Stimulated activated CD8-positive, alpha-beta memory T cell treated with anti-CD3 and anti-CD28 coated beads, Interleukin-7, amount 100 ng/mL, for 48 hours (primary cell): Measurements from ENCODE around the gene PI4K2B.
"Not testable (repeated sequence)": the region's sequence is repeated elsewhere in the genome, so short reads cannot be mapped to it uniquely, and the experiment has no call there.

ENCODE experiments used
- DNase-seq, 2 donors: peaks; one replicate each; pipeline ENCODE4 v3.0.0-alpha.2; 2020; ENCODE audit warnings: low read depth in 1 of 2; ENCODE audit errors: extremely low read depth in 1 of 2

The PI4K2B gene

DNA sequence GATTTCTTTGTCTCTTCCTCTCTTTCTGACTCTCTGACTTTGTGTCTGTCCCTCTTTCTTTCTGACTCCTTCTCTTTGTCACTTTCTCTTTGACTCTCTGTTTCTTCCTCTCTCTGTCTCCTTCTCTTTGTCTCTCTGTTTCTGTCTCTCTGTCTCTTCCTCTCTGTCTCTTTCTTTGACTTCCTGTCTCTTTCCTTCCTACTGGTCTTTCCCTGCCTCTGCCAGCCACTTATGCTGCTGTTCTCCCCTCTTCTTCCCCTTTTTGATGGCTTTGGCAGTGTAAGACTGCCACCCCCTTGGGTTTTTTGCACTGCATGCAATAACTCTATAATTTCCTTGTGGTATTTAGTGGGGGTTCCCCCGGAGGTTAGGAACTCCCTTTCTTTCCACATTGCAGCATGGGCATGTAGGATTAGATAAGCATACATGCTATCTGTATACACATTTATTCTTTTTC is 6.9 kb downstream of the PI4K2B start:
- not testable (repeated sequence) for DNase-seq

DNA sequence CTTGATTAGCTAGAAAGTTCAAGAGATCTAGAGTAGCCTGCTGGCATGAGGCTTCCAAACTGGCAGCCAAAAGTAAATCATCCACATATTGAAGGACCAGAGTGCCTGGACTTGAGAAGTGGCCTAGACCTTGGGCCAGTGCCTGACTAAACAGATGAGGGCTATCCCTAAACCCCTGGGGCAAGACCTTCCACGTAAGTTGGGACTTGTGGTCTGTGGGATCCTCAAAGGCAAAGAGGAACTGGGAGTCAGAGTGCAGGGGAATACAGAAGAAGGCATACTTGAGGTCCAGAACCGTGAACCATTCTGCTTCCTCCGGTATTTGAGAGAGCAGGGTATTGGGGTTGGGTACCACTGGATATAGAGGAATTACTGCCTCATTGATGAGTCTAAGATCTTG is 8.4 kb downstream of the PI4K2B start:
- not testable (repeated sequence) for DNase-seq

- DNase-seq = no peak
These were observed 11.3 kb downstream of the PI4K2B start for GRCh38 chr4:25245181-25245580.

- DNase-seq = no peak
These were observed 13.1 kb downstream of the PI4K2B start for GRCh38 chr4:25246680-25247611.

GRCh38 chr4:25248875-25249274 is 15.0 kb downstream of the PI4K2B start:
- DNase-seq = not testable (repeated sequence)

- DNase-seq = not testable (repeated sequence)
These were observed 15.7 kb downstream of the PI4K2B start for GRCh38 chr4:25249494-25249893.

DNA sequence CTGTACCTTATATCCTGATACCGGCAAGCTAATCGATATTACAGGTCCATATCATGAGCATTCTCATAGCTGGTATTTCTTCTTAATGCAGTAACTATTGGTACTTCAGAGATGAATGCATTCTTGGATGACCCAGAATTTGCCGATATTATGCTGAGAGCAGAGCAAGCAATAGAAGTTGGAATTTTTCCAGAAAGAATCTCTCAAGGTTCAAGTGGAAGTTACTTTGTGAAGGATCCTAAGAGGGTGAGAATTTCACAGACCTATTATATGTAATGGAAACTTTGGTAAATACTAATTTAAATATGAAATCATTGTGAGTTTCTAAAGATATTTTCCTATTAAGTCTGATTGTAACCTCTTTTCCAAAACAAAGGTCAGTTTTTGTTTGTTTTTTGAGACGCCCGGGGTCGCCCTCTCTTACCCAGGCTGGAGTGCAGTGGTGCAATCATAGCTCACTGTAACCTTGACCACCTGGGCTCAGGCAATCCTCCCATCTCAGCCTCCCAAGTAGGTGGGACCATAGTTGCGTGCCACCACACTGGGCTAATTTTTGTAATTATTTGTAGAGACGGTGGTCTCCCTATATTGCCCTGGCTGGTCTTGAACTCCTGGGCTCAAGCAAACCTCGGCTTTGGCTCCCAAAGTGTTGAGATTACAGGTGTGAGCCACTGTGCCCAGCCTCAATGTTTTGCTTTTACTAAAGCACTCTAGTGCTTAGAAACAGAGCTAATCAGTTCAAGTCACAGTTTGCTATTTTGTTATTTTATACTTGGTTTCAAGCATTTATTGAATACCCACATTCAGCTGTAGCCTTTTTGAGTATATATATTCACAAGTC is 18.6 kb downstream of the PI4K2B start:
- DNase-seq = no peak

GRCh38 chr4:25253071-25253445 is 19.2 kb downstream of the PI4K2B start:
- DNase-seq = no peak

GRCh38 chr4:25253786-25254185 is 20.0 kb downstream of the PI4K2B start:
- not testable (repeated sequence) for DNase-seq

DNA sequence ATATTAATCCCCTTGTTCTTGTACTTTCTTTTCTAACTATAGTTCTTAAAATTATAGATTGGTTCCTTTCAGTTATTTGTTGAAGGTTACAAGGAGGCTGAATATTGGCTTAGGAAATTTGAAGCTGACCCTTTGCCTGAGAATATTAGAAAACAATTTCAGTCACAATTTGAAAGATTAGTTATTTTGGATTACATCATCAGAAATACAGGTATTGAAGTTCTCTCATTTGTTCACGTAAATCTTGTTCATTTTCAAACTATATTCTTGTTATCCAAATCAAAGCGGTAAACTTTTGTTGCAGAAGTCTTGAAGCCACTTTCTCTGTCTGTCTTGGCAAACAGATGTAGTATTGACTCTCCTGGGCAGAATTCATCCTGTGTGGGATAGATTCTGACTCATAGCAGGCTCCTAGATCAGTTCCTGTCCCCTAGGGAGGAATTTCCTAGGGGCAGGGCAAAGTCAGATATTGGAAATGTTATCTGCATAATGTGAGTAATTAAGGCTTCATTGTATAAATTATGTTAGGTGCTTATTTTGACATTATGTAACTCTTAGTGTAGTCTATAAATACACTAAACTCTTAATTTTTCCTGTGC is 25.2 kb downstream of the PI4K2B start:
- no peak for DNase-seq

GRCh38 chr4:25271866-25272265 is 38.0 kb downstream of the PI4K2B start:
- DNase-seq = no peak

DNA sequence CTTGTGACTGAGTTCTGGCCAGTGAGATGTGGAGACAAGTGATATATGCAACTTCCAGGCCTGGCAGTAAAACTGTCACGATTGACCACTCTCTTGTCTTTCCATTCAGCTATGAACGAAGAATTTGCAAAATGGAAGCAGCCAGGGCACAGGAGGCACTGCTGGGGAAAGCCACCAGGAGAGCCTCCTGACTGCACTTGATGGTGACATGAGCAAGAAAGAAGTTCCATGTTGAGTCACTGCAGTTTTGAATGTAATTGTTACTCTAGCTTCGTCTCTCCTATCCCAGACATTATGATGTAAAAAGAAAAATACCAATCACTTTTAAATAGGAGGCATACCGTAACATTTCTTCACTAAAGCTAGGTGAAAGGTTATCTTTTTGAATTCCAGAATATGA is 46.4 kb downstream of the PI4K2B start:
- DNase-seq = no peak

GRCh38 chr4:25283948-25284347 is 50.1 kb downstream of the PI4K2B start:
- DNase-seq = no peak

GRCh38 chr4:25284466-25284865 is 50.6 kb downstream of the PI4K2B start:
- DNase-seq = no peak

- DNase-seq = no peak
These were observed 56.7 kb downstream of the PI4K2B start for GRCh38 chr4:25290490-25291067.

DNA sequence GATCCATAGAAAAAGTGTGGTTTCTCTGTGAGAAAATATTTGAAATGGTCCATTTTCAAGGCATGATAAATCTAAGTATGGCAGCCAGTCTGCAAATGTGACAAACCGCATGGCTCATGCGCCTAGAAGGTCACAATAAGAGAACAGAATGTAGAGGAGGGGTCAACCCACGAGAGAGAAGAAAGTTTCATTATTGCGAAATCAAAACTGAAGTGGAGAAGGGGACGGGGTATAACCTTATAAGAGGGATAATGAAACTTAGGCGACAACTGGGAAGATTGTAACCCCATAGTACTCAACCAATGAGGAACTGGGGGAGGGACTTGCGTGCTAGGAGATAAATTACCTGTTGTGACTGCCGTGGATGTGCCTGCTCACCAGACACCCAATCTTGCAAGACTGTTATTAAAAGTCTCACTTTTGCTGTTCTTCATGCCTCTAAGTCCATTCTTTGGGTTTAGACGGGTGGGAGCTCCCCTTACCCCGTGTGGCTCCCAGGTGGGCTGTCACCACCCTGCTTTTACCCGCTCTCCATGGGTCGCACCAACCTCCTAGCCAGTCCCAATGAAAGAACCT is 57.4 kb downstream of the PI4K2B start:
- DNase-seq = no peak

- no peak for DNase-seq
These were observed 63.9 kb downstream of the PI4K2B start for GRCh38 chr4:25297528-25298242.

DNA sequence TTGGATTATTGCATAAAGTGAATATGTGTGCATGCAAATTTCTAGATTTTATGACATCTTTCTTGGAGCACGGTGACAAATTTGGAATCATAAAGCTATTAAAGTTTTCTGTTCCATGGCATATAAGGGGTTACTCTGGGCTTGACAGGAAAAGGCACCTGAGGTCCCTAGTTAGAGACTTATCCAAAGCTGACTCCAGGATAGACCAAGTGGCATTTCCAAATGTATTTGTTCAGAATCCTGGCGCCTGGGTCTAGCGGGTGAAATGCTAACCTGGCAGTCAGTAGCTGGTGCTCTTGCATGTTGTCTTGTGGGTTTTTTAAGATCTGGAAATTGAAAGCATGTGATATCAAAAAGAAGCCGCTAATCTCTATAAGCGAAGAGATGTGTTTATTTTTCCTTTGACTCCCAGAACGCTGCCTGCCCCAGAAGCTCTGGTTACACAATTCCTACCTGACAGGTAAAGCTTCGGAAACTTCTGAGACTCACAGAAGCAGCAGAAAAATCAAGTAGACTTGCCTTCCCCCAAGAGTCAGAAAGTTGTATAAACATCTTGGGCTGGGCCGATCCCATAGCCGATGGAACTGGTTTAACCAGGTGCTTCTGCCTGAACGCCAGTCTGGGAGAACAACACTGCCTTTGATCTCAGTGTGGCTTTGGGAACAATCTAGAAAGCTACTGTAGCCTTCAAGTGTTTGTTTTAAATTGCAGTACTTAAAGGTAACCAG is 65.8 kb downstream of the PI4K2B start:
- no peak for DNase-seq

GRCh38 chr4:25301471-25301870 is 67.6 kb downstream of the PI4K2B start:
- DNase-seq = no peak
